Ascending aorta (tissue), 2 donors: ENCODE results near the gene AK8. TPM values are rescaled to one million over a fixed set of nuclear protein-coding genes. Genes with fewer than 3 reads are reported as not detected.
A peak's percentile ranks its signal among the peaks of the same experiment; 100 is the strongest.

Source experiments
- DNase-seq, 2 donors: peaks; one replicate each; pipeline ENCODE4 v3.0.0-alpha.2; 2019; ENCODE audit warnings: low spot score in 2 of 2
- H3K27ac ChIP-seq, 2 donors: fragments of 200-600 bp; sonication (generic); one replicate each; pipeline ENCODE4 v1.5.1; 2016 to 2017; ENCODE audit warnings: mild to moderate bottlenecking in 1 of 2
- H3K27me3 ChIP-seq: fragments of 200-600 bp; sonication (generic); one replicate; pipeline ENCODE4 v1.5.1; 2017
- H3K36me3 ChIP-seq, 2 donors: fragments of 200-600 bp; sonication (generic); one replicate each; pipeline ENCODE4 v1.5.1; 2016
- H3K4me1 ChIP-seq, 2 donors: fragments of 200-600 bp; sonication (generic); one replicate each; pipeline ENCODE4 v1.5.1; 2016 to 2017; ENCODE audit warnings: mild to moderate bottlenecking in 1 of 2
- H3K4me3 ChIP-seq, 2 donors: fragments of 200-600 bp; sonication (generic); one replicate each; pipeline ENCODE4 v1.5.1; 2016 to 2017; ENCODE audit warnings: mild to moderate bottlenecking in 1 of 2
- H3K9me3 ChIP-seq, 2 donors: fragments of 200-600 bp; sonication (generic); one replicate each; pipeline ENCODE4 v1.5.1; 2016
- intact Hi-C: fragments of 100-400 bp; cut with DNase I; formaldehyde crosslinking; loops from one replicate; pipeline ENCODE4 v1.15.1; 2023
- total RNA-seq: library from RNA; depleted of rRNA; stranded (reverse); fragments of >200 nt; gene quantifications from one replicate; pipeline ENCODE4 v1.1.0, GENCODE V29; 2016
- TF ChIP-seq, protein P1 (sequence below), 3 experiments: fragments of 200-600 bp in 2 of 3; fragments of 450-650 bp in 1 of 3; sonication (generic) in 2 of 3; IDR thresholded peaks; one replicate each; pipeline ENCODE4 v1.5.1; 2016 to 2019; ENCODE audit warnings: antibody characterized with exemption in 3 of 3, mild to moderate bottlenecking in 1 of 3, moderate library complexity in 1 of 3

AK8 gene
- total RNA-seq, 1 donor from 2014 or later = not detected

DNA sequence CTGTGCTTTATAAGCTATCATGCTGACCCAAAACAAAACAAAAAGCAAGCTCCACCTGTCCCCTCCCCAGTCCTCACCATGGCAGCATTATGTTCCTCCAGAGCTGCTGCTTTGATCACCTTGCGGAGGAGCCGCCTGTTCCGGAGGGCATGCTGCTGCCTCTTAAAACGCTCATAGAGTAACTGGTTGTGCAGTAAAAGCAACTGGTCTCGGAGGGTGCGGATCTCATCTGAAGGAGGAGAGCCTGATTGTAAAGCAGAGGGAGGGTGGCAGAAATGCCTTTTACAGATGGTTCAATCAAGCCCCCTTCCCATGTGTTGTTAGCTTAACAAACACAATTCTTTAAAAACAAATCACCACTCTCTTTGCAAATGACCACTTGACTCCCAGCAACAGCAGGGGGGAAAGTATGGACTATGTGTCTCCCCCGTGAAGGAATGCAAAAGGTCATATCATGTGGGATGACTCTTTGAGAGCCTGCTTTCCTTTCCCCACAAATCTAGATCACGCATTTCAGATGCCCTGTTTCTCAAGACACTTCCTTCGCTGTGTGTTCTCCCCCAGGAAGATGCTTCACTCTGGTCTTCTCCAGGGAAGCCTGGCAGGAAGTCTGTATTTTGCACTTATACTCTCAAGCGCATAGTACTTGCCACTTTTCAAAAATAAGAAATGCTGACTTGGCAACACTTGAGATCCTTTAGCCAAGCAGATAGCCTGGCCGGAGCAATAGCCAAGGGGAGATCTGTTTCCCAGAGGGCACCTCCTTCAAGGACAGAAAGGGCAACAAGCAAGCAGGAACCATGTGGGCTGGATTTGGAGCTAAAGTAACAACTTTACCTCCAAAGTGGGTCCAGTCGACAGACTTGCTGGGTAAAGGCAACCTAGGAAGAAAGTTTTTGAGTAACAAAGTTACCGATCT, 25.7 kb upstream of the AK8 start:
- no peaks in the 10 kb centered on the region for H3K4me1 ChIP-seq
- TF ChIP-seq, protein P1, sequence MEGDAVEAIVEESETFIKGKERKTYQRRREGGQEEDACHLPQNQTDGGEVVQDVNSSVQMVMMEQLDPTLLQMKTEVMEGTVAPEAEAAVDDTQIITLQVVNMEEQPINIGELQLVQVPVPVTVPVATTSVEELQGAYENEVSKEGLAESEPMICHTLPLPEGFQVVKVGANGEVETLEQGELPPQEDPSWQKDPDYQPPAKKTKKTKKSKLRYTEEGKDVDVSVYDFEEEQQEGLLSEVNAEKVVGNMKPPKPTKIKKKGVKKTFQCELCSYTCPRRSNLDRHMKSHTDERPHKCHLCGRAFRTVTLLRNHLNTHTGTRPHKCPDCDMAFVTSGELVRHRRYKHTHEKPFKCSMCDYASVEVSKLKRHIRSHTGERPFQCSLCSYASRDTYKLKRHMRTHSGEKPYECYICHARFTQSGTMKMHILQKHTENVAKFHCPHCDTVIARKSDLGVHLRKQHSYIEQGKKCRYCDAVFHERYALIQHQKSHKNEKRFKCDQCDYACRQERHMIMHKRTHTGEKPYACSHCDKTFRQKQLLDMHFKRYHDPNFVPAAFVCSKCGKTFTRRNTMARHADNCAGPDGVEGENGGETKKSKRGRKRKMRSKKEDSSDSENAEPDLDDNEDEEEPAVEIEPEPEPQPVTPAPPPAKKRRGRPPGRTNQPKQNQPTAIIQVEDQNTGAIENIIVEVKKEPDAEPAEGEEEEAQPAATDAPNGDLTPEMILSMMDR (IDR thresholded peaks at IDR 0.05) = no peak
- no peak overlapping the region for H3K4me3 ChIP-seq
- intact Hi-C loops = no loop called here
- no peak for DNase-seq
- H3K9me3 ChIP-seq = no peaks in the 10 kb centered on the region
- peaks cover 56 to 76% of the 10 kb centered on the region in 2 donors for H3K36me3 ChIP-seq
- H3K27me3 ChIP-seq = no peaks in the 10 kb centered on the region
- no peak overlapping the region for H3K27ac ChIP-seq

DNA sequence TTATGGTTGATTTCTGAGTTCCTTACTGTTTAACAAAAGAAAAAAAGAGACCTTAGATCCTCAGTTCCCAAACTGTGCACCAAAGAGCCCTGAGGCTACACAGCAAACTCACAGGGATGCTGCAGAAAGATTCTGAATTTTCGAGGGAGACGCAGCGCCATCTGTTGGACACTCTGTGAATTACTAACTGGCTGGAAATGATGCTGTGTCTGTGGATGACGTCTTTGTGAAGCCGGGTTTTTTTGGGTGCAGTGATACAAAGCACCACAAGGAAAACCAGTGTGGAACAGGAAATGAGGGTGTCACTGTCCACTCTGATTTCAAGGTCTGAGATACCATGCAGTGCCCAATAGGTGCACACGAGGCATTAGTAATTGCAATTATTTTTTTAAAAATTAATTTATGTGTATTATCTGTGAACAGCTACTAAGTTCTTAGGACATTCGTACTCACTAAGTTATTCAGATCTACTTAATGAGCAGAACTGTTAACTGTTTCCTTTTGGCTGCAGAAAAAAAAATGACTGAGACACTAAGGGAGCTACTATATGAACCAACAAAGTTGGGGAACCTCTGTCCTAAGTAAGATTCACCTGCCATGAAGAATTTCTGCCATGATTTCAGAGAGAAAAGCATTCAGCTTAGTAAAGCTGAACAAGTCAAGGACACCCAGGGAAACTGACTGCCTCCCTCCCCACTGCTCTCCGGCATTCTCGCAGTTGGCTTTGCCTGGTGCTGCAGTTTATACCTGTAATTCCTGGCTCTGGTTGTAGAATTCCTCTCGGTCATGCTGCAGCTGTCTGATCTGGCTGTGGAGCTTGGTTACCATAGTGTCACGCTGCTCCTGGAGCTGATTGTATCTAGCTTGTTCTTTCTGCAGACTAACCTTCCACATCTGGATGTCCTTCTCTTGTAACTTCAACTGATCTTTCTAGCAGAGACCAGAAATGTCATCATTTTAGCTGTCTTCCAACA, 24.1 kb upstream of the AK8 start:
- H3K9me3 ChIP-seq = no peaks in the 10 kb centered on the region
- intact Hi-C loops = no loop called here
- no peak overlapping the region for H3K4me3 ChIP-seq
- no peaks in the 10 kb centered on the region for H3K4me1 ChIP-seq
- TF ChIP-seq, protein P1 (IDR thresholded peaks at IDR 0.05) = peak; percentile 67 to 94 (median 85)
- peak in 1 of 2 donors; percentile 86 for DNase-seq
- no peak overlapping the region for H3K27ac ChIP-seq
- H3K27me3 ChIP-seq = no peaks in the 10 kb centered on the region
- H3K36me3 ChIP-seq = peaks cover 69 to 90% of the 10 kb centered on the region in 2 donors

DNA sequence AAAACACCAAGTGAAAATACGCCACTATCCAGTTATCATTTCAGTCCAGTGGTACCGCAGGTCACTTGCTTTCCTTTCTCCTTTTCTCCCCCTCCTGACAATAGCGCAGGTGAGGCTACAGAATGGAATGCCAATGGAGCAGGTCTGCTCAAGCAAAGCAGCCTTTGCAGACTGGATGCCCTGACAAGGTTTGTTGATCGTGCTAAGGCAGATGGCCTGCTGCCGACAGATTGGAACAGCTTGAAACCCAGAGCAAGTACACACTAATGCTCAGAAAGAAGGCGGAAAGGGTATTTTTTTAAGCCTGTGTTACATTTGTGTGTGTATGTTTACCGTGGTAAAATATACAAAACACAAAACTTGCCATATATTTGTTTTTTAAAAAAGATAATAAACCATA, 20.0 kb upstream of the AK8 start:
- H3K4me3 ChIP-seq = no peak overlapping the region
- H3K27ac ChIP-seq = no peak overlapping the region
- H3K9me3 ChIP-seq = no peaks in the 10 kb centered on the region
- peaks cover 71 to 92% of the 10 kb centered on the region in 2 donors for H3K36me3 ChIP-seq
- no peaks in the 10 kb centered on the region for H3K4me1 ChIP-seq
- DNase-seq = no peak
- no peaks in the 10 kb centered on the region for H3K27me3 ChIP-seq
- intact Hi-C loops = no loop called here
- TF ChIP-seq, protein P1 (IDR thresholded peaks at IDR 0.05) = no peak

DNA sequence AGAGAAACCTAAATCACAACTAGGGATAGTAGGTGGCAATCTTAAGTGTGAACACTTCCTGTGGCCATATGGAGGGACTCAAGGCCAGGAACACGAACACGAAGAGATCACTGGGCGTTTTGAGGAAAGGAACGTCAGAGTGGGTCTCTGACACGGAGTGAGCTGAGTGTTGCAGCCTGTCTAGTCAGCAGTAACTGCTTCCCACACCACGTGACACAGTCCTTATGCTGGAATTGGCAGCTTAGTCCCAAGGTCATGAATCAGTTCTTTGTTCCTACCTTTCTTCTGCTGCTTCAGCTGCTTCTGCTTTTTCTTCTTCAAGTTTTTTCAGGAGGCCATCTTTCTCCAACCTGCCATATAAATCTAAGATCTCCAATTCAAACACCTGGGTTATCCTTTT, 18.8 kb upstream of the AK8 start:
- no peak for DNase-seq
- intact Hi-C loops = no loop called here
- H3K4me1 ChIP-seq = no peaks in the 10 kb centered on the region
- H3K36me3 ChIP-seq = peaks cover 68 to 83% of the 10 kb centered on the region in 2 donors
- H3K9me3 ChIP-seq = no peaks in the 10 kb centered on the region
- TF ChIP-seq, protein P1 (IDR thresholded peaks at IDR 0.05) = no peak
- no peaks in the 10 kb centered on the region for H3K27me3 ChIP-seq
- no peak overlapping the region for H3K27ac ChIP-seq
- no peak overlapping the region for H3K4me3 ChIP-seq

DNA sequence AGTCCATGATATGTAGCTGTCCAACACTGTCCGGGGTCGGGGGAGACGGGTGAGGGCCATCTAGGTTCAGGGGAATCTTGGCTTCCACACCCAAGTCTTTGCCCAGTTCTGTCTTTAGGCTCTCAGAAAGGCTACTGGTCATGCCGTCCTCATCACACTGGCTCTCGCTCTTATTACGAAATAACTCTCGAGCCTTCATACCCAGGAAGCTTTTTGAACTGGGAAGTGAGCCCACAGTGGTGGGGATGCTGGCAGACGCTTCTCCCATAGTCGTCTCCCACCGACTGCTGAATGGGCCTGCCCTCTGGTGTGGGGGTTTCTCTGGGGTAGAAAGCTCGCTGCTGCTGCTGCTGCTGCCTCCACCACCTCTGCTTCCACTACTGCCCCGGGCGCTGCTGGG, 18.2 kb upstream of the AK8 start:
- peaks cover 65 to 79% of the 10 kb centered on the region in 2 donors for H3K36me3 ChIP-seq
- H3K27me3 ChIP-seq = no peaks in the 10 kb centered on the region
- TF ChIP-seq, protein P1 (IDR thresholded peaks at IDR 0.05) = no peak
- no peak overlapping the region for H3K27ac ChIP-seq
- H3K4me1 ChIP-seq = no peaks in the 10 kb centered on the region
- intact Hi-C loops = no loop called here
- DNase-seq = no peak
- no peaks in the 10 kb centered on the region for H3K9me3 ChIP-seq
- no peak overlapping the region for H3K4me3 ChIP-seq
